Fibroblast of skin of abdomen (primary cell): Measurements from ENCODE around the gene PTH1R.
A peak's percentile ranks its signal among the peaks of the same experiment; 100 is the strongest.

Experiments
- DNase-seq: peaks from one replicate; pipeline ENCODE4 v3.0.0-alpha.2; 2013

The PTH1R gene

GRCh38 chr3:46883054-46883829, 5.7 kb downstream of the PTH1R start:
- DNase-seq = peak; percentile 37

- no peak for DNase-seq
These were observed 6.3 kb downstream of the PTH1R start for GRCh38 chr3:46883830-46884185.

GRCh38 chr3:46884427-46884826, 6.9 kb downstream of the PTH1R start:
- DNase-seq = no peak

- DNase-seq = no peak
These were observed 7.4 kb downstream of the PTH1R start for GRCh38 chr3:46884929-46885328.

- DNase-seq = no peak
These were observed 8.1 kb downstream of the PTH1R start for GRCh38 chr3:46885612-46886011.

- no peak for DNase-seq
These were observed 10.5 kb downstream of the PTH1R start for GRCh38 chr3:46887980-46888494.

- no peak for DNase-seq
These were observed 11.2 kb downstream of the PTH1R start for GRCh38 chr3:46888705-46889104.

GRCh38 chr3:46889381-46890110, 12.0 kb downstream of the PTH1R start:
- no peak for DNase-seq

GRCh38 chr3:46890132-46890531, 12.6 kb downstream of the PTH1R start:
- DNase-seq = no peak

GRCh38 chr3:46891132-46891531, 13.6 kb downstream of the PTH1R start:
- no peak for DNase-seq

- peak; percentile 26 for DNase-seq
These were observed 15.0 kb downstream of the PTH1R start for GRCh38 chr3:46892285-46893145.

GRCh38 chr3:46893146-46893748, 15.7 kb downstream of the PTH1R start:
- no peak for DNase-seq

GRCh38 chr3:46893763-46894162, 16.2 kb downstream of the PTH1R start:
- no peak for DNase-seq

GRCh38 chr3:46894256-46894655, 16.7 kb downstream of the PTH1R start:
- DNase-seq = no peak

GRCh38 chr3:46895204-46895660, 17.7 kb downstream of the PTH1R start:
- DNase-seq = peak; percentile 28

GRCh38 chr3:46895761-46896160, 18.2 kb downstream of the PTH1R start:
- DNase-seq = no peak

- DNase-seq = no peak
These were observed 18.9 kb downstream of the PTH1R start for GRCh38 chr3:46896386-46896785.

GRCh38 chr3:46897031-46897430, 19.5 kb downstream of the PTH1R start:
- no peak for DNase-seq

GRCh38 chr3:46897829-46898320, 20.4 kb downstream of the PTH1R start:
- DNase-seq = no peak

GRCh38 chr3:46898321-46899150, 21.0 kb downstream of the PTH1R start:
- DNase-seq = no peak
